G401.6 (cell line): ENCODE measurements around the gene SMTNL1.
A peak's percentile ranks its signal among the peaks of the same experiment; 100 is the strongest.

Experiments used
- FAIRE-seq: peaks from 2 replicates; lab custom pipeline; 2012; peaks lifted over from hg19 to GRCh38; lab: Jason Lieb, UNC

The SMTNL1 gene

DNA sequence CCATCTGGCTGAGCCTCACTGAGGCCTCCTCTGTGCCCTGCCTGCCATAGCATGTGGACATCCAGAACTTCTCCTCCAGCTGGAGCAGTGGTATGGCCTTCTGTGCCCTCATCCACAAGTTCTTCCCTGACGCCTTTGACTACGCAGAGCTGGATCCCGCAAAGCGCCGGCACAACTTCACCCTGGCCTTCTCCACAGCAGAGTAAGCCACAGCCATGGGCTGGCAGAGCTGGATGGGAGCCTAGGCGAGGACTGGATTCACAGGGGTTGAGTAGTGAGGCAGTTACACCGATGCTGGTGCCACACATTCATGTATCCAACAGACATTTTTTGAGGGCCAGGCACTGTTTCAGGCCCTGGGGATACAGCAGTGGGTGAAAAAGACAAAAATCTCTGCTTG is 9.1 kb downstream of the SMTNL1 start:
- no peak for FAIRE-seq

DNA sequence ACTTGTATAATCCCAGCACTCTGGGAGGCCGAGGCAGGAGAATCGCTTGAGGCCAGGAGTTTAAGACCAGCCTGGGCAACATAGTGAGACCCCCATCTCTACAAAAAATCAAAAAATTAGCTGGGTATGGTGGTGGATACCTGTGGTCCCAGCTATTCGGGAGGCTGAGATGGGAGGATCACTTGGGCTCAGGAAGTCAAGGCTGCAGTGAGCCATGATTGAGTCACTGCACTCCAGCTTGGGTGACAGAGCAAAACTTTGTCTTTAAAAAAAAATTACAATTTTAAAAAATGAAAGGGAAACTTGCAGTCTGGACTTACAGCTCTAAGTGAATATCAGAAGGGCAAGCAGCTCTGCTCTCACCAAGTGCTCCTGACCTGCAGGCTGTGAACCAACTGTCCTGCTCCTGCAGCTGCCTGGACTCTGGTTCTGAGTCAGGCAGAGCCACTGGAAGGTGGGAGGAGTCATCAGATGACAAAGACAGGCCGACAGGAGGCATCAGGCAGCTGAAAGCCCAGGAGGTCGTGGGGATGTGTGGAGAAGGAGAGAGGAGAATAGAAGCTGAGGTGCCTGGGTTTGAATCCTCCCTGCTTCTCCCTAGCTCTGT is 9.6 kb downstream of the SMTNL1 start:
- no peak for FAIRE-seq

DNA sequence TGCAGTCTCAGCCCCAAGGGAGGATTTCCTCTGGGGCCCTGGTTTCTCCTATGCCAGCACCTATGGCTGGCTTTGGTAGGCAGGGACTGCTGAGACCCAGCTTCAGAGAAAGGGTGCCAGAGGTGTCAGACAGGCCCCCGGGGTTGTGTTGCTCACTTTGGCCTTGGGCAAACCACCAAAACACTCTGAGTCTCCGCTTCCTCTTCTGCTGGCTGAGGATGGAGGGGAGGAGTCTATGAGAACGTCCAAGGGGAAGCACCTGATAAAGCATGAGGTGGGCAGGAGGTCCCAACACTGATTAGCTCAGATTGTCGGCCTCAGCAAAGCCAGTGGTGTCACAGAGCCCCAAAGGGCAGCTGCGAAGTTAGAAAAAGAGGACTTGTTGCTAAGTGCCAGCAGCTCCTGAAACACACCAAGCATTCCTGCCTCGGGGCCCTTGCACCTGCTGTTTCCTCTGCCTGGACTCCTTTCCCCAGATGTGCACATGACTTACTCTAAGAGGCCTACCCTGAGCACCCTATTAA is 10.5 kb downstream of the SMTNL1 start:
- no peak for FAIRE-seq

DNA sequence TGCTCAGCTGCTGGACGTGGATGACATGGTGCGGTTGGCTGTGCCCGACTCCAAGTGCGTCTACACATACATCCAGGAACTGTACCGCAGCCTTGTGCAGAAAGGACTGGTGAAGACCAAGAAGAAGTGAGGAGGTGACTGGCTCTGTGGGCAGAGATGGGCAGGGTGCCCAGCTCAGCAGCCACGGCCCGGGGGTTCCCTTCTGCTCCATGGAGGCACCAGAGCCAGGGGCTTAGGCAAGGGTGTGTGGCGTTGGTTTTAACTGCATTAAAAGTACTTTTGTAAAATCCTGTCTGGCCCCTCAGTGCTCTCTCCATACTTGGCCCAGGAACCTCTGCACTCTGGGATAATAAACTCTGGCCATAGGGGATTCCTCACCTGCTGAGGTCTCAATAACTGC is 12.6 kb downstream of the SMTNL1 start:
- no peak for FAIRE-seq

DNA sequence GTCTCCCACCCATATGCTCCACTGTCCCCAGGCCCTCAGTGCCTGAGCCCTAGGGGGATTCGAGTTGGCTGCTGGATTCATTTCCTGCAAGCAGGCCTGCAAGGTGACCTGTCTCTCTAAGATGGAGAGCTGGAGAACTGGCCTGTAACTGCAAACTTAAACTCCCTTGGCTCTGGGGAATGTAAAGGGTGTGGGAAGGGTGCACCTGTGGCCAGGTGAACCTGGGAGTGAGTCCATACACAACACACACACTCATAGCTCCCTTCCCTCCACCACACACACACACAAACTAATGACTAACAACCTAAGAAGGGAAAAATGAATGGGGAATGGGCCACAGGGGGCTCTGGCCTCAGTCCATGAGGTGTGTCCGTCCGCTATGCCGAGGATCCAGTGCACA is 14.5 kb downstream of the SMTNL1 start:
- no peak for FAIRE-seq

DNA sequence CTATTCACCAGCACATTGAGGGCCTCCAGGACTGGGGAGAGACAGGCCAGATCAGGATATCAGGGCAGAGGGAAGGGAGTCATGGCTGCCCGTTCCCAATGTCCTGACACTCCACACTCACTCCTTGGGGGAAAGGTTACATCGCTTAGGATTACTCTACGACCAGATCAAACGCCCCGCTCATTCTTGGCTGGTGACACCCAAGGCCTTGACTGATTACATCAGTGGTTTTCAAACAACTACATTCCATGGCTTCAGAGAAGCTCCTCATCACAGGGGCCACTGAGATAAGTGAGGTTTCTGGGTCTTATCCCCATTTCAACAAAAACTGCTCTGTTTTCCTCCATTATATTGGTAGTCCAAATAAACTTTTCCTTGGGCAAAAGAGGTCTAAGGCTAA is 15.1 kb downstream of the SMTNL1 start:
- FAIRE-seq: no peak

DNA sequence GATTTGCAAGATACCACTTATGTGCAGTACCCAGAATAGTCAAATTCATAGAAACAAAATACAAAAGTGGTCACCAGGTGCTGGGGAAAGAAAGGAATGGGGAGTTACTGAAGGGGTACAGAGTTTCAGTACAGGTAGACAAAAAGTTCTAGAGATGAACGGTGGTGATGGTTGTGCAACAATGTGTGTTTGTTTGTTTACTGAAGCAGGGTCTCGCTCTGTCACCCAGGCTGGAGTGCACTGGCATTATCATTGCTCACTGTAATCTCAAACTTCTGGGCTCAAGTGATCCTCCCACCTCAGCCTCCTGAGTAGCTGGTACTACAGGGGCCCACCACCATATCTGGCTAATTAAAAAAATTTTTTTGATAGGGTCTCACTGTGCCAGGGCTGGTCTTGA is 18.0 kb downstream of the SMTNL1 start:
- no peak for FAIRE-seq

DNA sequence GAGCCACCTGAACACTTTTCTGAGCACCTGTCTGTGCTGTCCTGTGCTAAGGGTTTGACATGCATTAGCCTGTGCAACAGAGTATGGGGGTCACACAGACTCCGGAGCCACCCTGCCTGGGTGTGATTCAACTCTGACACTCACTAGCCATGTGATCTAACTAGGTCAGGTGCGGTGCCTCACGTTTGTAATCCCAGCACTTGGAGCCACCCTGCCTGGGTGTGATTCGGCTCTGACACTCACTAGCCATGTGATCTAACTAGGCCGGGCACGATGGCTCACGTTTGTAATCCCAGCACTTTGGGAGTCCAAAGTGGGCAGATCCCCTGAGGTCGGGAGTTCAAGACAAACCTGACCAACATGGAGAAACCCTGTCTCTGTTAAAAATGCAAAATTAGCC is 18.6 kb downstream of the SMTNL1 start:
- no peak for FAIRE-seq

DNA sequence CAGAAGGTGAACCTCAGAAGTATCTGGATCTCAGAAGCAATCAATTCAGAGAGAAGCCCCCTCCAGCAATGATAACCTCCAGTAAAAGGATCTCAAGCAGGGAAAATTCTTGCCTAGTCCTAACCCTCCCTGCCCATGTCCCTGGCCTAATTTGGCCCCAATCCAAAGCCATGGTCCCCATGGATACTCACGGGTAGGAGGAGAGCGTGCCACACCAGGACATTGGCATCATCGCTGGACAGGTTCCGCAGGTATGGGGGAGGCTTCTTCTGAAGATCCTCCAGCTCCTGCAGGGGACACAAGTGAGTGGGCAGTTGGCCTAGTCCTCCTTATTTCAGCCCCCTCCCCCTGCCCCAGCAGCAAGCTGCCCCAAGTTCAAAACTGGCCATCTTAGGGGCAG is 22.8 kb downstream of the SMTNL1 start:
- no peak for FAIRE-seq

DNA sequence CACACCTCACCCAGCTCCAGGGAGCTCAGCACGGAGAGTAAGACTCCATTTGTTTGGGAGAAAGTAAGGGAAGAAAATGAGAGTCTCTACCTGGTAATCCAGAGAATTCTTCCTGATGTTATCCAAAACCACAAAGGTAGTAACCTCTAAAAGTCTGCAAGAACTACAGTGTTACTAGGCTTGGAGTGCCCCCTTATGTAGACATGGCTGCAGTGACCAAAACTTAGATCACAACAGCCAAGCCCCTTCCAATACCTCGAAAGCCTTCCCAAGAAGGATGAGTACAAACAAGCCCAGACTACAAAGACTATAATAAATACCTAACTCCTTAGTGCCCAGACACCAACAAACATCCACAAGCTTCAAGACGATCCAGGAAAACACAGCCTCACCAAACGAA is 25.2 kb downstream of the SMTNL1 start:
- FAIRE-seq: peak; percentile 90

DNA sequence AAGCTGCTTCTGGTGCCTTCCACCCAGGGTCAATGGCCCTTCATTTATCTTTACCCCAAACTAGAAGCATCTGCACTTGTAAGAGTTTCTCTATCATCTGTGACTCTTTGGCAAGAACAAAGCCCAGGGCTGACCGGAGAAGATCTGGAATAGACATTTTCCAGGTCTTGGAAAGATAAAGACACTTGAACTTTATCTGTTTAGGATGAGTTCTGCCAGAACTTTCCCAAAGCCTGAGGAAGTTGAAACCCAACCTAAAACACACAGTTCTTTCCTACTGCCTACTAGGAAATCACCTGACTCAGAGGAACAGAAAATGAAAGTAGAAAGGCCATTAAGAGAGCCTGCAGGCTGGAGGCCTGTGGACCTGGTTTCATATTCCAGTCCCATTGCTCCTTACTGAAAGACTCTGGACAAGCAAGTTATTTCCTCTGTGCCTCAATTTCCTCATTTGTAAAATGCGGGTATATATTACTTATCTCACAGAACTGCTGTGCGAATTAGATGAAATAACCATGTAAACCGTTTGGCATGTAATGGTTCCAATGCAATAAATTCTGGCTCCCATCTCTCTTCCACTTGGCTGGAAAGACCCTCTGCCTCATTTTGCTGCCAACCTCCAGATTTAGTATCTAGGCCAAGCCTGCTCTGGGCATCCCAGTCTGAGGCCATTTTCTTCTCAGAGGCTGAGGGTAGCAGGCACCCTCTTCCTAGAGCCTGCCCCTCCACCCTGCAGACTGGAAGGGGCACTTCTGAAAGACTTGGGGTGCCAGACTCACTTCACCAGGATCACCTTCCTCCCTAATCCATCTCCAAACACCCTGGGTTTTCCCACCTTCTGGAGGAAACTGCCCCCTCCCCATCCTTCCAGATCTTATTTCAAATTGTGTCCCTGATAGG is 28.9 kb downstream of the SMTNL1 start:
- no peak for FAIRE-seq

DNA sequence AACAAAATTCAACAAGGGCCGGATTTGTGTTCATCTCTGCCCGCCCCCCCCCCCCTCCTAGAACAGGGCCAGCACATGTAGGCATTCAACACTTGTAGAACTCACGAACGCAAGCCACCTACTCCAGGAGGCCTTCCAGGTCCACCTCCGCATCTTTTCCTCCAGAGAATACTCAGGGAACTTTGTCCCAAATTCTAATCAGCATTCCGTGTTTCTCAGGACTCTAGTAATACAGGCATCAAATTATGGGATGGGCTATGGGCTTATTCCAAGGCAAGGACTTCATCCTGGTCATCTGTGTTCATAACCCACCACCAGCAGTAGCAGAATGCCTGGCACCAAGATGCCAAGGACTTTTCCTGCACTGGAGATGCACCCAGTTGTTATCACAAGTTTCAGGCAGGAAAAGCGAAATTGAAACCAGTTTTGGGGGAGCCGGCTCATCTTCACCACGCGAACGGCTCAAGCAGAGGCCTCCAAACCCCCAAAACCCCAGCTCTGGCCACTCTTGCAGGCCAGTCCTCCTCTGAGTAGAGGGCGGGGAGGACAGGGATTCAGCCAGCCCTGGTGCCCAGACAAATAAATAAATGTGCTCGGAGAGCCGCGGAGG is 29.6 kb downstream of the SMTNL1 start:
- FAIRE-seq: no peak

DNA sequence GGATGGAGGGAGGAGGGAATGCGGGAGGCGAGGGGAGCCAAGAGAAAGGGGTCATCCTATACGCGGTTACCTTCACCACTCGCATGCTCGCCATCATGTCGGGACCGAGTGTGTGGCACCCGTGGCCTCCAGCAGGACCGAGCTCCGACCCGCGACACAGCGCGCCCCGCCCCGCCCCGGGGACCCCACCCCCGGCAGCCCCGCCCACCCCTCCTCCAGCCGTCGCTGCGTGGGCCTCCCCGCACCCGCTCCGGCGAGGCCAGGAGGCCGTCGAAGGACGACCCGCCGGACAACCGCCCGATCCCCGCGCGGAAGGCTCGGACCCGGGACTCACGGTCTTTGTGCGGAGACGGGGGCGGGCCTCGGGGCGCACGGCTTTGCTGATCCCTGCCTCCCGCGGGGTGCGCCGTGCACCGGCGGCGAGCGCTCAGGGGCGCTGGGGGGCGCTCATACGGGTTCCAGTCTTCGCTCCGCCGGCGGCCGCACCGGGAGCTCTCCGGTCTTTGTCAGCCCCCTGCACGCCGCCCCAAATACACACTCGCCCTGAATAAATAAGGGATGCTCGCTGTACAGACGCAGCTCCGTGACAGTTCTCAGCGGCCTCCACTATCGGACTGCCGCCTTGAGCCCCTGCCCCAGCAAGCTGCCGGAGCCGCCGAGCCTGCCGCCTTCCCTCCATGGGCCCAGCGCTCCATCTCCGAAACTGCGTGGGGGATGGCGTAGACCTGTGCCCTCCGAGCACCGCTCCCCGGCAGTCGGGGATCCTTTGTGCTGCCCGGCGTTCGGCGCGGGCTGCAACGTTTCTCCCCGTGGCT is 30.3 kb downstream of the SMTNL1 start, which contains the start of gene UBE2L6:
TSS of gene UBE2L6 (minus strand) at position 158 of the 815 bp plus-strand sequence. CDS start at position 97, 61 bp downstream.
- FAIRE-seq: no peak

DNA sequence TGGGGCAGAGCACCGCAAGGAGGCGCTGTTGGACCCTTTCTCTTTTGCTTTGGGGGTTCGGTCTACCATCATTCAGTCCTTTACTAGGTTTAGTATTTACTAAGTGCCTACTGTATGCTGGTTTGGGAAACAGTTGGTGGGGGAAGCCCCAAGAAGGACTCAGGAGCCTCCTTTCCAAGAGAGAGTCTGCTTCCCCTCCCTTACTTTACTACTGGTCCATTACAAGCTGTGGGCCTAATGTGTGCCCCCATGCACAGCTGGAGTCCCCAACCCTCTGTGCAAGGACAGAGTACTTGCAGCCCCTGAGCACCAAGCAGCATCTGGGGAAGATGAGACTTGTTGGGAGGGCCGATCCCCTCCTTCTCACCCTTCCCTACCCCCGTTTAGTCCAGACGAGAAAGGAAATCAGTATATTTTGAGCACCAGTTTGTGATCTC is 31.0 kb downstream of the SMTNL1 start:
- FAIRE-seq: no peak

DNA sequence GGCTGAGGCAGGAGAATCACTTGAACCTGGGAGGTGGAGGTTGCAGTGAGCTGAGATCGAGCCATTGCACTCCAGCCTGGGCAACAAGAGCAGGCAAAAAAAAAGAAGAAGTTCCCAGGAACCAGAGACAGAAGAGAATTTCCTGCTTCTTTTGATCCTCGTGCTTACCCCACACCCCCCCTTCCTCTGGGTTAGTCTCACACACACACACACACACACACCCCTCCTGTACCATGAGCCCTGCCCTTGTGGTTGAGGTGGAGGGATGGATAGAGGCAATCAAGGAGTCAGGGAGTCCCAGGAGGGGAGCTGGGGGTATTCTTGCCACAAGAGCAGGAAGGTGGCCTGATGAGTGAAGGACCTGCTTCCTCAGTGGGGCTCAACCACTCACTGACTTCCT is 34.2 kb downstream of the SMTNL1 start:
- FAIRE-seq: no peak

DNA sequence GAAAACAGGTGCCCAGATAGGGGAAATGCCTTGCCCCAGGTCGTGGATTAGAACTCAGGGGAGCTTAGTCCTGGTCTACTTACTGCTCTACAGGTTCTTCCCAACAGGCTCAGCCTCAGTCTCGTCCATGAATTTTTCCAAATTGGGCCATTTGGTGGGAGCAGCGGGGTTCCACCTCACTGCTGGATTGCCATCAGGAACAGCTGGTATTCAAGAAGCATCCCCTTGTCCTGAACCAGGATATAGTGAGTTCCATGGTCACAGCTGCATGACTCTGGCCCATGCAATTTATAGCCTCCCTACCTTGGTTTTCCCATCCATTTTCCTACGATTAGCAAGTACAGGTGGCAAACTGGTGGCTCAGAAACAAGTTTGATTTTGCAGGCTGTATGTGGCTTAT is 36.7 kb downstream of the SMTNL1 start:
- no peak for FAIRE-seq

DNA sequence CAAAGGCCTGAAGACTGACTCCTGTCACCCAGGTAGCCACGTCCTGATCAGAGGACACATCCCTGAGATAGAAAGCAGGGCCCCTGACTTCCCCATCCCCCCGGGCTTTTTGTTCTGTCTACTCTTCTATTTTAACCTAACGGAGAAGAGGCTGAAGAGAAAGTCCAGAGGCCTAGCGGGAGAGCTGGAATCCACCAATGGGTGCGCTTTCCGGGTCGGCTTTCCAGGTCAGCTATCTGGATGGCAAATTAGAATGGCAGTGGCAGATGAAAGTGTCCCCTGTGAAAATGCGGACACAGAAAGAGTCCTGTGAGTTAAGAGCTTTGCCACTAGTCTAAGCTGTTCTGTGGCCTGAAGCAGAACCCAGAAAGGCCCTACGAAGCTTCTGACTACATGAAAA is 46.9 kb downstream of the SMTNL1 start:
- no peak for FAIRE-seq

DNA sequence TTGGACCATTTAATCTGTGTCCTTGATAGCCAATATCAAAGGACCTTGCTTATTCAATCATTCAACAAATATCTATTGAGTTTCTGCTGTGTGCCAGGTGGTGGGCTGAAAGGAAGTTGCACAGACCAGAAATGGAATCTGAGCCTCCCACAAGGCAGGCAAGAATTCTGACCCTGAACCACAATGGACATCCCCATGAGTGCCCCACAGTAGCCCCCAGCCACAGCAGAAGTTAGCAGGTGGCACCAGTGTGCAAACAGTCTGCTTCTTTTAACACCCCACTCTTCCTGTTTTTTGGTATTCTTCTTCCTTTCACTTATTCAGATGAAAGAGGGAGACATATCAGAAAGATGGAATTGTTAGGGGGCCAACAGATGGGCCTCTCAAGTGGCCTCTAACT is 47.9 kb downstream of the SMTNL1 start:
- no peak for FAIRE-seq

DNA sequence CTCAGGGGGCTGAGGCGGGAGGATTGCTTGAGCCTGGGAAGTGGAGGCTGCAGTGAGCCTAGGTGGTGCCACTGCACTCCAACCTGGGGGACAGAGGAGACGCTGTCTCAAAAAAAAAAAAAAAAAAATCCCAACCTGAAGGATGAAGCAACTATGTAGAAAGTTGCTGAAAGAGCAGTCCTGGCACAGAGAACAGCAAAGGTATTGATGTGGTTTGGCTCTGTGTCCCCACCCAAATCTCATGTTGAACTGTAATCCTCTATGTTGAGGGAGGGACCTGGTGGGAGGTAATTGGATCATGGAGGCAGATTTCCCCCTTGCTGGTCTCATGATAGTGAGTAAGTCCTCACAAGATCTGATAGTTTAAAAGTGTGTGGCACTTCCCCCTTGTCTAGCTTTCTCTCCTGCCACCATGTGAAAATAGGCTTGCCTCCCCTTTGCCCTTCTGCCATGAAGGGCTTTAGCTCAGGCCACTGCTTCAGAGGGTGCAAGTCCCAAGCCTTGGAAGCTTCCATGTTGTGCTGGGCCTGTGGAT is 49.4 kb downstream of the SMTNL1 start:
- no peak for FAIRE-seq

DNA sequence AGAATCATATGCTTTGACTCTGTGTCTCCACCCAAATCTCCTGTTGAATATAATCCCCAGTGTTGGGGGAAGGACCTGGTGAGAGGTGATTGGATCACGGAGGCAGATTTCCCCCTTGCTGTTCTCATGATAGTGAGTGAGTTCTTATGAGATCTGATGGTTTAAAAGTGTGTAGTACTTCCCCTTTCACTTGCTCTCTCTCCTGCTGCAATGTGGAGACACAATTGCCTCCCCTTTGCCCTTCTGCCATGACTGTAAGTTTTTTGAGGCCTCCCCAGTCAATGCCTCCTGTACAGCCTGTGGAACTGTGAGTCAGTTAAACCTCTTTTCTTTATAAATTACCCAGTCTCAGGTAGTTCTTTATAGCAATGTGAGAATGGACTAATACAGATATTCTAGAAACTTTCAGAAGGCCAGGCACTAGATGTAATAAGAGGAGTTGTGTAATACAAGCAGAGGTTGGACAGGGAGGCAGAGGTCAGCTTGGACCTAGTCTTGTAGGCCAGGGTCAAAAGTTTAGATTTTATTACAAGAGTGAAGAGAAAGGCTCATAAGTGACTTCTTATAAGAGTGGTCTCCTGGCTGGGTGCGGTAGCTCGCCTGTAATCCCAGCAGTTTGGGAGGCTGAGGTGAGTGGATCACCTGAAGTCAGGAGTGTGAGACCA is 50.8 kb downstream of the SMTNL1 start:
- no peak for FAIRE-seq

DNA sequence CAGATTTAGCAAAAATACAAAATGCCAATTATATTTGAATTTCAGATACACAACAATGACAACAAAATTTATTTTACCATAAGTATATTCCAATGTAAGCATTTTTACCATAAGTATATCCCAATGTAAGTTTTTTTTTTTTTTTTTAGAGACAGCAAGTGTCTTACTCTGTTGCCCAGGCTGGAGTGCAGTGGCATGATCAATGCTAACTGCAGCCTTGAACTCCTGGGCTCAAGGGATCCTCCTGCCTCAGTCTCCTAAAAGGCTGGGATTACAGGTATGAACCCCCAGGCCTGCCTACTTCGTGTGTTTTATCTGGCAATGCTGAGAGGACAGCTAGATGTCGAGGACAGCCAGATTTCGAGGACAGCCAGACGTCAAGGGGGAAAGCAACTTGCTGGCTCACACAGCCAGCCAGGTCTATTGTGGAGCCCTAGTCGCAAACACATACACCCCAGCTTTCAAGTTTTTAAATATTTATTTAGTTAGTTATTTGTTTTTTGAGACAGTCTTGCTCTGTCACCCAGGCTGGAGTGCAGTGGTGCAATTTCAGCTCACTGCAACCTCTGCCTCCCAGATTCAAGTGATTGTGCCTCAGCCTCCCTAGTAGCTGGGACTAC is 59.0 kb downstream of the SMTNL1 start:
- no peak for FAIRE-seq
